Tongue (tissue), 2 donors: ENCODE measurements around the gene FH. TPM values are rescaled to one million over a fixed set of nuclear protein-coding genes. Genes with fewer than 3 reads are reported as not detected.
A peak's percentile ranks its signal among the peaks of the same experiment; 100 is the strongest.

Experiments
- DNase-seq: peaks from one replicate; pipeline ENCODE4 v3.0.0-alpha.2; 2015
- total RNA-seq: library from RNA; depleted of rRNA; stranded (reverse); fragments of >200 nt; gene quantifications from one replicate; pipeline ENCODE4 v1.2.3, GENCODE V29; 2014

The FH gene
- 95.8 TPM for total RNA-seq

DNA sequence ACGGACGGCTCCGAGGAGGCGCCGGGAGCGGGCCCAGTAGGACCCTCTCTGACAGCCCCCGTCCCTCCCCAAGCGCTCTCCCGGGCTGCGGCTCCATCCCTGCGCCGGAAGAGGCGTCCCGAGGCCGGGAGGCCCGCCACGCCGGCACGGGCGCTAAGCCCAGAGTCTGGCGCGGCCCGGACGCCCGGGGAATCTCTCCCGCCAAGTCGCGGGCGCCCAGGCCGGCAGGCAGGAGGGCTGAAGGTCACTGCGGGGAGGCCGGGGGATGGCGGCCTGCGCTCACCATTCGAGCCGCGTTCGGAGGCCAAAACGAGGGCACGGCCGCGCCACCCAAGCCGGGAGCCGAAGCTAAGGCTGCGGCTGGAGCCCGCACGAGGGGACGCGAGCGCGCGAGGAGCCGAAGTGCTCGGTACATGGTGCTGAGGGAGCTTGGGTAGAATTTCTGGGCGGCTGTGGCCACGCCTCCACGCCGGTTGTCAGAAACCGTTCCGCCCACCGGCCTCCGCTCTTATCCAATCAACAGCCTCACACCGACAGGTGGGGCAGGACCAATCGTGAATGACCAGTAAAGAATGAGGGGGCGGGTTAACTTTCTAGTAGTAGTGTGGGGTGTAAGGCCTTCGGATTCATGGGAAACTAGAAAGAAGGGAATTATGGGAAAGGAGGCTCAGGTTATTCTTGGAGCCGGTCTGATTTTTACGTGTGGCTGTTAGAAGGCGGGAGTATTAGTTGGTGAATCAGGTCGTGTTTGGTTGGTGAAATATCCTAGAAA, at the start of gene FH:
FH (minus strand) TSS at position 448 of the 772 bp plus-strand sequence; CDS start at position 415, 33 bp downstream.
- peak; percentile 99 for DNase-seq

DNA sequence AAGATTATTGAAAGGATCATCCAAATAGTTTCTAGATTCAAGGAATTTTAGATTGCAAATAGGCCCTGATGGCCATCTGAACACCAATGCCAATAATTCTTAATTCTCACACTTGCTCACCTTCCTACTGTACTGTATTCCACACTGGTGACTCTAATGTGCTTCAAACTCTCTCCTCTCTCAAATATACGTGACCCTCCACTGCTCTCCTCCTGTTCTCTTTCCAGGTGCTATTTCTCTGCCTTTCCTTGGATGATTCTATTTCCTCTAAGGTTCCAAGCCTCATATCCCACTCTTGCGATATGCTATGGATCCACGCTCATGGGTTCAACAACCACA, 41.3 kb upstream of the FH start:
- DNase-seq, result no peak

DNA sequence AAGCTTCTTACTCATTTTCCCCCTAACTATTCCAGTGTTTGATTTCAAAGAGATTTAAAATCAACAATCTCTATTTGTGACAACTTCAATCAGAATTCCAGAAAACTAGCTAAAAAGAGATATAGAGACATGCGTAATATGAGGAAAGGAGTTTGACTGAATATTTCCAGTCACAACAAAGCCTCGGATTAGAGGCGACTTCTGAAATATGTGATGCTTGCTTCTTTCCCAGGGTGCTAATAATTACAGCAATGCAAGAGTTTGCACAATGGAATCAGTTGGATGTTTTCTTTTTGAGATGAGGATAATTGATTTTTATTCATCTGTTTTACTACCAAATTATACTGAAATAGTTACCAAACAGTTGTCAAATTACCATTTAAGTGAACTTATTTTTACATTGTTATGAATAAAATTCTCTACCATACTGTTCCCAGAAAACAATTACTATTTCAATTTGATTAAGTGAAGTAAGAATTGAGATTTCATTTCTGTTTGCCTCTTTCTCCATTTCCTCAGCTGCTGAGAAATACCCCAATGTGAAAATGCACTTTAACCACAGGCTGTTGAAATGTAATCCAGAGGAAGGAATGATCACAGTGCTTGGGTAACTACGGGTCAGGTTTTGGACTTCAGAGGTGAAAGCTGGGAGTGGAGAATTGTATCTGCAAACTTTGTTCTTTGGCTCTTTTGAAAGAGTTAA, 40.7 kb upstream of the FH start:
- DNase-seq, result no peak

DNA sequence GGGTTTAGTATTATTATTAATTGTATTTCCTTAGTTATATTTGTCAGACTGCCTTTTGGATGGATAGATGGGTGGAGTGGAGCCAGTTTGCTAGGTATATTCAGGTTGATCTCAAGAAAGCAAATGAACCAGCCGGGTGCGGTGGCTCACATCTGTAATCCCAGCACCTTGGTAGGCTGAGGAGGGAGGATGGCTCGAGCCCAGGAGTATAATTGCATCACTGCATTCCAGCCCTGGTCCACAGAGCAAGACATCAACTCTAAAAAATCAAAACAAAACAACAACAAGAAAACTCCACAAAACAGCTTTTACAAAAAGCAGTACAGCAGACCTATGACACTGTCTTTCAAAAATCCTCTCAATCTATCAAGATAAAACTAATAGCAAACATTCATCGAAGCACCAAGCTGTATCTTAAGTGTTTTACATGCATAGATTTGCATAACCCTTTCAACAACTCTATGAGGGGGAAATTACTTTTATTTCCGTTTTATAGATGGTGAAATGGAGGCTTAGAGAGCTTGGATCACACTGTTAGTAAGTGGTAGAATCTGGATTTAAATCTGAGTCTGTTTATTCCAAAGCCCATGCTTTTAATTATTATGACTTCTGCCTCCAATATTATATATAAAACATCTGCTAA, 38.1 kb upstream of the FH start:
- DNase-seq, result no peak

DNA sequence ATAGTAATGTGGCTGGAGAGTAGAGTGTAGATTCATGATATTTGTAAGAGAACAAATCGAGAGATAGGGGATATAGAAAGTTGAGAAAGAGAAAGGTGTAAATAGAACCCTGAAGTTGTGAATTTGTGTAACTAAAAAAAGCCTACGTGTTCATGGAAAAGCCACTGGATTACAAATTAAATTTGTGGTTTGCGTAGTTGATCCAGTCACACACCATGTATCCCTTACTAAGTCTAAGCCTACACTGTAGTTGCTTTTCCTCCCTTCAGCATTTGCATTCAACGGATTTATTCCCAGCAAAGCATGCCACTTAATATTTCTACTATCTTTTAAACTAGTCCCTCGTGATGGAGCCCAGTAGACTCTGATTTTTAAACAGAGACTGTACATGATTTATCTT, 37.5 kb upstream of the FH start:
- no peak for DNase-seq

DNA sequence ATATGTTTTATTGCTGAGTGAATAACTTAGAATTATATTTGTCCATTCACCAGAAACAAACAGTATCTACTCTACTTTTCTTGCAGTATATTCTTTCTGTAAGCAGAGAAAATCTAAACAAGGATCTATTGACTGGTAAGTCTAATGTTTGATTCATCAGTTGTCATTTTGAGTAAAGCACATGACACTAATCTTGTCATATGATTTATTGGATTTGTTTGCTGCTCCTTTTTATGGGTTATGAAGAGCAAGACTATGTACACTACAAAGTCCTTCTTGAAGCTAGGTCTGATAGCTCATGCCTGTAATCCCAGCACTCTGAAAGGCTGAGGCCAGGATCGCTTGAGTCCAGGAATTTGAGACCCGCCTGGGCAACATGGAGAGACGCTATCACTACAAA, 36.0 kb upstream of the FH start:
- DNase-seq, result no peak

DNA sequence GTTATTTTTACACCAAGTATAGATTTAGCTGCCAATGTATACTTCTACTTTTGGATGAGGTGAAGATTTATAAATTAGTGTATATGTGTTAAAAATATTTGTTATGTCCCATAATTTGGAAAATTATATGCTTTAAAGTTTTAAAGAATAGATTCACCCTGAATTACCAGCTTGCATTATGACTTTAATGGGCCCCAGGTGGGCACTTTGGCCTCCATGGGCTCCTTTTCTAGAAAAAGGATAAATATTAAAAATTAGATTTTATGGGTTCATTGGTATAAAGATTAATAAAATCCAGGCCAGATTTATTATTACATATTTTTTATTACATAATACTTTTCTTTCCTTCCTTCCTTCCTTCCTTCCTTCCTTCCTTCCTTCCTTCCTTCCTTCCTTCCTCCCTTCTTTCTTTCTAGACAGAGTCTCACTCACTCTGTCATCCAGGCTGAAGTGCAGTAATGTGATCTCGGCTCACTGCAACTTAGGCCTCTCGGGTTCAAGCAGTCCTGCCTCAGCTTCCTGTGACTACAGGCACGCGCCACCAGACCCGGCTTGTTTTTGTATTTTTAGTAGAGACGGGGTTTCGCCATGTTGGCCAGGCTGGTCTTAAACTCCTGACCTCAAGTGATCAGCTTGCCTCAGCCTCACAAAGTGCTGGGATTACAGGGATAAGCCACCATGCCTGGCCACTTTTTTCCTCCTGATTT, 34.5 kb upstream of the FH start:
- no peak for DNase-seq

DNA sequence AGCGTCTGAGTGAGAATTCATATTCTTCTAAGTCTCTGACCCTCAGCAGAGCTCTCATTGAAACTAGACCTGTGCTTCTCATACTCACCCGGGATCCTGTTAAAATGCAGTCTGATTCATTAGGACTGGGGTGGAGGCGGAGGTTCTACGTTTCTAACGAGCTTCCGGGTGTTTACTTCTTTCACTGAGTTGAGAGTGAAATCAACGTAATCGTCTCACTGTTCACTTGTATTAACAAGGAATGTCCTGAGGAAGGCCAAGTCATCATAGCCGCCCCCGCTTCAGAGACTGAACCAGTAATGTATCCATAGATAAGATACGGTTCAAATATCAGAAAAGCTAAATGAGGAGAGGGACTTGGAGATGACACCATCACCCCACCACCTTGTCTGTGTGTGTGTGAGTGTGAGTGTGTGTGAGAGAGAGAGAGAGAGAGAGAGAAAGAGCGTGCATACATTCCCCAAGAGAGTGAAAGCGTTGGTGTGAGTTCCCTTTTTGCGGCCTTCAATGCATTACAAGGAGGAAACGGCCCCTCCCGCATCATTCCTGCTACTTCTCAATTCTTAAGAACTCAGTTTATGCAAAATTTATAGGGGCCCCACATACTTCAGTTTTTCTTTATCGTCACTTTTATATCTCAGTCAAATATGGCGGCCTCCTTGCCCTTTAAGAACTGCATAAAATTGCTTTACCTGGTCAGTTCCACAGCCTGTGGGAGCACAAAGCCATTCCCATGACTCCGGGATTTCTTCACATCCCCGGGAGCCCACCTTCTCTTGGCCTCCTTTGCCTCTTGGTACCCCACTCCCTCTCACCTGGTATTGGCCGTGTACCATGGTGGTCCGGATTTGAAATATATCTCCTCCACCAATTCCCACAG, 32.4 kb upstream of the FH start:
- no peak for DNase-seq

DNA sequence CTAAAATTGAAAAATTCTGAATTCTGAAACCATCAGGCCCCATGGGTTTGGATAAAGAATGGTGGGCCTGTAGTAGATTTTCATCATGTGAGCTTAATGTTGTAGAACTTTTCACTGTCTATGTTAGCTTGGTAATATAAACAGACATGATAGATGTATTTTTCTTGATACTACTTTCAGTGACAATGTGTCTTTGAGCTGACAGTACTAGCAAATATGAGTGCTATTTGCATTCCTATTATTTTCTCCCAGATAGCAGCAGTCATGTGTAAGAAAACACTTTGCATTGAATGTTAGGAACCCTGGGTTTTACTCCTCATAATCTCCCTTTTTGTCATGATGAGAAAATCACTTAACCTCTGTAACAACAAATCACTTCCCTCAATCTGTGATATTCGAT, 30.8 kb upstream of the FH start:
- DNase-seq, result no peak

DNA sequence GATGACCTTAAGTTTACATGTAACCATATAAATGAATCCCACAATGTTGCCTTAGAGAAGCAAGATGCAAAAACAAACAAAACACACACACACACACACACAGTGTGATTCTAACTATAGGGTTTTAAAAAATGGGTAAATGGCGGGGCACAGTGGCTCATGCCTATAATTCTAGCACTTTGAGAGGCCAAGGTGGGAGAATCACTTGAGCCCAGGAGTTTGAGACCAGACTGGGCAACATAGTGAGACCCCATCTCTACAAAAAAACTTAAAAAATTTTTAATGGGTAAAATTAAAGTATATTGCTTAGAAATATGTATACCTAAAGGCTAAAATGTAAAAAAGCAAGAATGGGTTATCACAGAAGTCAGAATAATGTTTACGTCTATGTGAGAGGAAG, 28.5 kb upstream of the FH start:
- DNase-seq, result no peak

DNA sequence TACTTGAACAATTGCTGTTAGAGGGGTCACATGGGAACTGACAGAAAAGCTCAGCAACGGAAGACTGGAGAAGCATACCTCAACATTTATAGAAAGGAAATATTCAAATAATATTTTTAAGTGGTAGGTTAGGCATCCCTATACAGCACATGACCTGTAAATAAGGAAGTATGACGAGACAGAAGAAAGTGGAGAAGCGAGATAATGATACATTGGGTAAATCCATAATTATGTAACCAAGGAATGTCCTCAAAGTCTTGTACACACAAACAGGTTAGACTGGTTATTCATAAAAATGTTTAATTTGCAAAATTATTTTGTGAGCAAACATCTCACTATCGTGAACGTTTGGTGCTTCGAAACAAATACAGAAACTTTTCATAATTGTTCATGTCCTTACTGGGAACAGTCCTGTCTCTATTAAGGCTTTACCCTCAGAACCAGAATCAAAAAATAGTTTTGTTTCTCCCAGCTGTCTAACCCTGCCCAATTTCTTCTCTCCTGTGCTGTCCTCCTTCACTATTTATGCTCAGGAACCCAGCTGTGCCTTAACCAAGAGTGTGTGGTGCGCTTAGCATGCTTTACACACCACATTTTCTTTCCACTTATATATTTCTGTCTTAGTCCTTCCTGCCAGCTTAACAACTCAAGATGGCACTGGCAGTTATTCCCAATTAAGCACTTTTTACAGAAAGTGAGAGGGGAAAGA, 22.8 kb upstream of the FH start:
- no peak for DNase-seq

DNA sequence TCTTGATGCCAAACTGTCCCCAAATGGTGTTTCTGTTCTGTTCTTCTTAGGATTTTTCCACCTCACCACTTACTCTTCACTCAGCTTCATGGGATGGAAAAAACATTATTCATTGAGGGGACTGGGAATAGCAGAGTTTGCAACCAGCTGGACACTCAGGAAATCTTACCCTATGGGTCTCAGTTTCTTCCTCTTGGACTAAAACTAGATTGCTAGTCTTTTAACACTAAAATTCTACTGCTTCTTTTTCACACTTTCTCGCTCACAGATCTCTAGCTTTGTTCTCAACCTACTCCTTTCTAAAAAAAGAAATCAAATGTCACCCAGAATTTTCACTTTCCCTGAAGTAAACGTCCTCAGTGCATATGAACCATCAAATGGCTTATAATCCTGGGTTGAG, 17.4 kb upstream of the FH start:
- DNase-seq, result no peak

DNA sequence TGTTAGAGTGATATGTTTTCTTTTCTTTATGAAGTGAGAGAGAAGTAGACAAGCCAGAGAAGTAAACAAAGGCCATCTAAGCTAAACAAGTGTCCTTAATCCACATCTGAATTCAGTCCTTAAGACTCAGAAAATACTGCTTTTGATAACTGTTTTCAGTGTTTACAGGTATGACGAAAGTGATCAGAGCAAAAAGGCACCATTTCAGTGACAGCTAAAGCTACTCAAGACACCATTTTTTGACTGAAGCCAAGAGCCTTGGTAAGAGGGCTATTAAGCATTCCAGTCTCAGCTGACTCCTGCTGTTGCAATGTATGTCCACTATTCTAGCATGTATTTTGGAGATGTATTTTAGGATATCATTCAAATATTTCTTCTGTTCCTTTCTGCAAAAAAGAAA, 16.7 kb upstream of the FH start:
- no peak for DNase-seq

DNA sequence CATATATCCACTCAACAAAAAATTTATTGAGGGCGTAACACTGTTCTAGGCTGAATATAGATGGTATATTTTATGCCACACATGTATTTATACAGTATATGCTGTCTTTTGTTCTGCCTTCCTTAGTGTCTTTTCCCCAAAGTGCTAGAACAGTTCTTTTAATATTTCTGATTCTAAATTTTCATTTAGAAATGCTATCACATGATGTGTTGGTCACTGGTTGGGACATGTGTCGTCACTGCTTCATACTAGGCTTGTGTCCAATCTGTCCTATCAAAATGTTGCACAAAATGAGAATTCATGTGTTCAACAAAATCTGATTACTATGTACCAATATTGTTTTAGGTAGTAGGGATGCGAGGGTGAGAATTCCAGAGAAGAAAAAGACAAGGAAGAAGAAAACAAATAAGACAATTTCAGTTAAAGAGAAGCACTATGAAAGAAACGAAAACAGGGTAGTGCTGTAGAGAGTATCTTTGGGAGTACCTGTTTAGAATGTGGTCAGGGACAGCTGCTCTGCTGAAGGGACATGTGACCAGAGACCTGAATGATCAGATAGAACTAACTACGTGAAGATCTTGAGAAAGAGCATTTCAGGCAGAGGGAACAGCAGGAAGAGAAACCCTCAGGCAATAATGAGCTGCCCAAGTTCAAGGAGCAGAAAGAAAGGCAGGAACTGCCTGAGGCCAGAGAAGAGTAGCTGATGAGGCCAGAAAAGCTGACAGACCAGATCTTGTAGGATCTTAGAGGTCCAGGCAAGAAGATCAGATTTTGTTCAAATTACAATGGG, 14.0 kb upstream of the FH start:
- DNase-seq, result no peak

DNA sequence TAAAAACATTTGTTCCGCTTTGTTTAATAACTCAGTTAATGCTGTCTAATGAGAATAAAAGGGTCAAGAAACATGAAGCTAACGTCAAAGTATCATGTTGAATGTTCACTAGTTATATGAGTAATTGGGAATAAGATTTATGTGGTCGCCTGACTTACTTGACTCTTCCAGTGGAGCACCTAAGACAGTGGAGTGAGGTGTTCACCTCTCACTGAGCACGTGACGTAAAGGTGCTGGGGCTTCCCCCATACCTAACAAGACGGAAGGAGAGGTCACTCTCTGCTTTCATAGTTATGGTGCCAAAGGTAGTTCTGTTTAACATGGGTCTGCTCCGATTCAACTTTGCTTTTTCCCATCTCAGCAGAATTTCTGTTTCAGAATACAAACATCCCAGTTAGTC, 13.3 kb upstream of the FH start:
- DNase-seq, result no peak

DNA sequence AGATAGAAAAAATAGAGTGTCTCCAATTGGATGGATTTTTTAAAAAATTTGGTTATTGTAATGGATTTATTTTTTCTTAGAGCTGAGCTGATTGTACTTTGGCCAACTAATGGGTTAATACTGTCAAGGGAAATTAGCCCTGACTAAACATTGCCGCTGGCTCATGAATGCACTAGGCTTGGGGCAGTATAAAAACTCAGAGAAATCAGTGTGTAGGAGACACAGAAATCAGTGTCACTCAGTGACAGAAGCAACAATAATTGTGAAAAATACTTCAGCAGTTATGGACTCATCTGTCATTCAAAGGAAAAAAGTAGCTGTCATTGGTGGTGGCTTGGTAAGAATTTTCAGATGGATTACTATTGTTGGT, 12.6 kb upstream of the FH start, which contains the start of gene KMO:
KMO (plus strand) TSS at position 217 of the 370 bp plus-strand sequence; CDS start at position 284, 67 bp downstream.
- DNase-seq, result peak; percentile 13

DNA sequence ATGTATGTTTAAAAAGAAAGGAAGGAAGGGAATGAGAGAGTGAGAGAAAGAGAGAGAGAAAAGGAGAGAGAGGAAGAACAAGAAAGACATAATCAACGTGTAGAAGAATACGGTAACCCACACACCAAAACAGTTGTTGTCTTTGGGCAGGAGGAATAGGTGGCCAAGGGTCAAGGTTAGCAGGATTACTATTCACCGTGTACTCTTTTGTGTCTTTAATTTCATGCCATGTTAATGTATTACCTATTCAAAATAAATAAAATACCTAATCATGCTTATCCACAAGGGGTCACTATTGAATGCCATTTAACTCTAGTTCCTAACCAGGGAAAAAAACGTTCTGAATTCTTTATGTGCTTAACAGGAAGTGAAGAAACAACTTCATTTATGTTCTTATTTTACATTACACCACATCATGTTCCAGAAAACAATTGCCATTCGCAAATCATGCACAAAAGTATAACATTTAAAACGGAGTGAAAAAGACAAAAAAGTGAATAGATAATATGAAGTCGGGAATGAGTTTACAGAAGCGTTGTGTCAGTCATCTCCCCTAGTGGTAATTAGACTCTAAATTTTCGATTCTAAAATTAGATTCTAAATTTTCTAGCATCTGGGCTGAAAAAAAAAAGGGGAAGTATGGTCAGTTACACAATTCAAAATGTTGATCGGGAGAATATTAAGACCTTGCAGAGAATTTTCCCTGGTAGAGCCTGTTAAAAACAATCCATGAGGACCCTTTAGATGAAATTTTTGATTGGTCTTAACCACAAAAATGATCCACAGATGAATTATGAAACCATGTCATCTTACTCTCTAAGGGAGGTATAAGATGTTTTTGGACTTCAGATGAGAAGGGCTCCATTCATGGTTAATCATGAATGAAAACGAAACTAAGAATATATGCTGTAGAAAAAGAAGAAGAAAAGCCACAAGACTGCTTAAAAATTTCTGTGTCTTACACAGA, 11.9 kb upstream of the FH start:
- DNase-seq, result peak; percentile 77

DNA sequence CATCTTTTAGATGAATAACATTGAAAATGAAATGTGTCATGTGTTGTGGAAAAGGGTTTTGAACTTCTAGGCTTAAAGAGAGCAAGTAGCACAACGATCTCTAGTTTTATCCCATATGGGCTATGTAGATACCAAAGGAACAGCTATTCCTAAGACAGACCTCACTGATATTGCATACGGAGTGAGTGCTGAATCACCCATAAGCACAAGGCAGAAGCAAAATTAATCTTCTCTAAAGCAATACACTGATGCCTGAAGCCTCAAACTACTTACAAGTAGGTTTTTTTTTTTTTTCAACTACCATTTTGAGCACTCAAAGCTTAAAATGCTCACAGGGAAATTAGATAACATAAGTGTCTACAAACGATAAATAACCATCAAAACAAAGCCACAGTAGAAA, 7.6 kb upstream of the FH start:
- DNase-seq, result no peak

DNA sequence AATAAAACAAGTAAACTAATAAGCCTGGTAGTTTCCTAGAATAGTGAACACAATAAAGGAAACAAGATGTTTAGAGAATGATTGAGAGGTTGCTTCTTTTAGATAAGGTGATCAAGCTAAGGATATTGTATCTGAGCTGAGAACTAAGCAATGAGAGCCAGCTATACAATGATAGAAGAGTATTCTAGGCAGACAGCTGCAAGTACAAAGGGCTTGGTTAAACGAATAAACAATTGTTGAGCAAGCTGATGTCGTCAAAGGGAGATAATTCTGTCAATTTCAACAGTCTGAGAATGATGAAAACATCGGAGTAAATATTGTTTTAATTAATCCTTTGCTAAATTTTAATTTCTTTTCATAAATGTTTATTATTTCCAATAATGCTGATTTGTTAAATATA, 5.5 kb upstream of the FH start:
- no peak for DNase-seq
